ENCODE measurements around the gene ACTL8. TPM values are rescaled to one million over a fixed set of nuclear protein-coding genes. Genes with fewer than 3 reads are reported as not detected.

Gene ACTL8
- total and polyA plus RNA-seq, 2 of the 4 experiments (the other 2 are of a cell fraction), result under 0.01 to 0.07 TPM

GRCh38 chr1:17834561-17835100, 79.5 kb downstream of the ACTL8 start:
- H4K8ac ChIP-seq (ENCODE audit: low read depth in 2 of 2, low read length in 2 of 2), result no peak overlapping the region
- H3K56ac ChIP-seq (ENCODE audit: extremely low read depth, insufficient read depth, low read length), result no peak overlapping the region
- no peak overlapping the region for H2BK15ac ChIP-seq (ENCODE audit: low read depth, low read length)
- no peak overlapping the region for H3K4me3 ChIP-seq (ENCODE audit: insufficient read depth, low read depth, low read length)
- DNase-seq (no peak), ATAC-seq (ENCODE audit: low read depth) (no peak)
- H3K27ac ChIP-seq (ENCODE audit: insufficient read depth, low read length), result no peak overlapping the region
- H4K5ac ChIP-seq (ENCODE audit: low read depth, low read length), result no peak overlapping the region
- ChIA-PET CTCF (interaction anchor here (0.8 kb wide), 1 partner anchor 9 kb away, joined by 3 read pairs; no protein-coding TSS in a partner anchor), POLR2A (ENCODE audit: unreplicated experiment) (no interaction called here)
- no peak overlapping the region for H3K14ac ChIP-seq (replicated peaks; ENCODE audit: low read depth, low read length)
- H2AFZ ChIP-seq (replicated peaks; ENCODE audit: low read length, poor library complexity), result no peak overlapping the region
- TF ChIP-seq RFX5 (IDR thresholded peaks at IDR 0.05; ENCODE audit: low read depth, low read length) (no peak), CTCF (conservative IDR thresholded peaks at IDR 0.05; ENCODE audit: low read depth, low read length) (no peak), BHLHE40 (IDR thresholded peaks at IDR 0.05; ENCODE audit: low read depth, low read length) (no peak), POLR2A (IDR thresholded peaks at IDR 0.05; ENCODE audit: low read depth, low read length) (no peak), SMC3 (IDR thresholded peaks at IDR 0.05; ENCODE audit: low read depth, low read length) (no peak), RCOR1 (IDR thresholded peaks at IDR 0.05; ENCODE audit: insufficient replicate concordance, low read length) (no peak), RAD21 (IDR thresholded peaks at IDR 0.05; ENCODE audit: low read length) (no peak), CHD1 (IDR thresholded peaks at IDR 0.05; ENCODE audit: low read depth, low read length) (no peak), MXI1 (IDR thresholded peaks at IDR 0.05; ENCODE audit: borderline replicate concordance, low read depth, low read length) (no peak), USF2 (IDR thresholded peaks at IDR 0.05; ENCODE audit: low read depth, low read length) (no peak), ELK1 (IDR thresholded peaks at IDR 0.05; ENCODE audit: borderline replicate concordance, low read depth, low read length) (no peak), FOS (IDR thresholded peaks at IDR 0.05; ENCODE audit: low read depth, low read length) (no peak), NFE2L2 (IDR thresholded peaks at IDR 0.05; ENCODE audit: low read depth, low read length) (no peak), MAFK (IDR thresholded peaks at IDR 0.05; ENCODE audit: low read depth, low read length) (no peak), MAZ (IDR thresholded peaks at IDR 0.05; ENCODE audit: borderline replicate concordance, low read depth, low read length) (no peak), CEBPB (IDR thresholded peaks at IDR 0.05; ENCODE audit: low read depth, low read length) (no peak)
- H3K18ac ChIP-seq (ENCODE audit: low read depth, low read length), result no peak overlapping the region
- H3K9me3 ChIP-seq (ENCODE audit: control insufficient read depth, insufficient read depth, low read length), result no peaks in the 10 kb centered on the region
- no peaks in the 10 kb centered on the region for H3K36me3 ChIP-seq (ENCODE audit: control insufficient read depth, insufficient read depth, low read length)
- intact Hi-C loops (cut with micrococcal nuclease), result no loop called here
- H3K27me3 ChIP-seq (ENCODE audit: control insufficient read depth, insufficient read depth, low read length), result peaks cover 16% of the 10 kb centered on the region; the same call in 1 of the 2 replicates
- no peak overlapping the region for H3K9ac ChIP-seq (ENCODE audit: low read depth, low read length)
- H3K79me1 ChIP-seq (ENCODE audit: low read depth in 1 of 2, low read length in 2 of 2), result no peaks in the 10 kb centered on the region
- H2AK5ac ChIP-seq (ENCODE audit: low read depth, low read length), result no peak overlapping the region
- H4K91ac ChIP-seq (ENCODE audit: insufficient read depth, low read depth, low read length), result no peak overlapping the region
- no peak overlapping the region for H2AK9ac ChIP-seq (replicated peaks; ENCODE audit: low read depth, low read length, poor library complexity)
- no peak overlapping the region for H3K4me2 ChIP-seq (ENCODE audit: low read depth, low read length)
- H3K9me1 ChIP-seq (ENCODE audit: insufficient read depth, low read length), result no peaks in the 10 kb centered on the region
- H2BK120ac ChIP-seq (ENCODE audit: low read depth, low read length), result no peak overlapping the region
- H4K20me1 ChIP-seq (ENCODE audit: insufficient read depth, low read length), result no peaks in the 10 kb centered on the region
- no peak overlapping the region for H2BK5ac ChIP-seq (ENCODE audit: low read depth, low read length, poor library complexity, severe bottlenecking)
- 39% methylated on average over 5 of the region's 8 CpGs; no CpG with 5 or more reads in 1 of the 2 experiments for WGBS, 2 experiments (ENCODE audit: extremely low coverage in 2 of 2, insufficient read length in 1 of 2)
- H3K4me1 ChIP-seq (ENCODE audit: control insufficient read depth, insufficient read depth, low read length), result no peaks in the 10 kb centered on the region
- H3K4ac ChIP-seq (ENCODE audit: low read depth, low read length), result no peak overlapping the region
- dilution Hi-C loops (cut with HindIII; ENCODE audit: low sequenced_read_pairs, unreplicated experiment), result no loop called here
- no peak overlapping the region for H2BK20ac ChIP-seq (ENCODE audit: low read depth, low read length)
- no peak overlapping the region for H3K23ac ChIP-seq (ENCODE audit: low read depth, low read length)
- in situ Hi-C loops (cut with MboI; ENCODE audit: low sequenced_read_pairs), result no loop called here
- BruUV-seq (replicated peaks), result no TSS peak

Measured in IMR-90 (cell line).